Trophoblast cell (in vitro differentiated cells and primary cell): ENCODE measurements around the gene TTC21B.
A peak's percentile ranks its signal among the peaks of the same experiment; 100 is the strongest.

Experiments
- DNase-seq, 2 donors: peaks; one replicate each; pipeline ENCODE4 v3.0.0-alpha.2; 2016
- H2AFZ ChIP-seq: 2 replicates; pipeline ENCODE4 v1.6.1; 2013; ENCODE audit warnings: low read length, moderate library complexity, mild to moderate bottlenecking; ENCODE audit not compliant: insufficient read depth, poor library complexity
- H2AK5ac ChIP-seq: 2 replicates; pipeline ENCODE4 v1.6.1; 2013; ENCODE audit warnings: mild to moderate bottlenecking, low read length
- H2BK120ac ChIP-seq: 2 replicates; pipeline ENCODE4 v1.6.1; 2013; ENCODE audit warnings: low read length, mild to moderate bottlenecking, moderate library complexity; ENCODE audit not compliant: insufficient read depth, poor library complexity
- H2BK12ac ChIP-seq: 2 replicates; pipeline ENCODE4 v1.6.1; 2013; ENCODE audit warnings: mild to moderate bottlenecking, low read length, moderate library complexity
- H2BK5ac ChIP-seq: 2 replicates; pipeline ENCODE4 v1.6.1; 2013; ENCODE audit warnings: low read length, low read depth, moderate library complexity, mild to moderate bottlenecking; ENCODE audit not compliant: poor library complexity
- H3K14ac ChIP-seq: 2 replicates; pipeline ENCODE4 v1.6.1; 2013; ENCODE audit warnings: mild to moderate bottlenecking, low read length
- H3K18ac ChIP-seq: 2 replicates; pipeline ENCODE4 v1.6.1; 2013; ENCODE audit warnings: mild to moderate bottlenecking, low read length
- H3K23ac ChIP-seq: 2 replicates; pipeline ENCODE4 v1.6.1; 2013; ENCODE audit warnings: low read length
- H3K27ac ChIP-seq: 2 replicates; pipeline ENCODE4 v1.5.1; 2013; ENCODE audit warnings: low read depth, mild to moderate bottlenecking, inconsistent platforms, low read length, moderate library complexity
- H3K27me3 ChIP-seq: 2 replicates; pipeline ENCODE4 v1.6.1; 2013; ENCODE audit warnings: inconsistent platforms, mild to moderate bottlenecking, low read length, moderate library complexity; ENCODE audit not compliant: insufficient read depth
- H3K36me3 ChIP-seq, 2 experiments: 1 replicate in 1 of 2; 2 replicates in 1 of 2; pipeline ENCODE4 v1.6.1; 2013; ENCODE audit warnings: low read length in 2 of 2, mild to moderate bottlenecking in 2 of 2, moderate library complexity in 1 of 2; ENCODE audit not compliant: insufficient read depth in 2 of 2, control insufficient read depth in 1 of 2
- H3K4ac ChIP-seq: 2 replicates; pipeline ENCODE4 v1.6.1; 2013; ENCODE audit warnings: low read depth, mild to moderate bottlenecking, low read length, moderate library complexity
- H3K4me1 ChIP-seq, 2 experiments: 1 replicate in 1 of 2; 2 replicates in 1 of 2; pipeline ENCODE4 v1.6.1; 2013; ENCODE audit warnings: low read length in 2 of 2, mild to moderate bottlenecking in 2 of 2, moderate library complexity in 1 of 2; ENCODE audit not compliant: insufficient read depth in 2 of 2, control insufficient read depth in 1 of 2
- H3K4me2 ChIP-seq: 2 replicates; pipeline ENCODE4 v1.6.1; 2013; ENCODE audit warnings: inconsistent platforms, mild to moderate bottlenecking, low read length, moderate library complexity
- H3K4me3 ChIP-seq: 2 replicates; pipeline ENCODE4 v1.5.1; 2013; ENCODE audit warnings: mild to moderate bottlenecking, low read depth, low read length, inconsistent platforms
- H3K79me1 ChIP-seq: one replicate; pipeline ENCODE4 v1.6.1; 2013; ENCODE audit warnings: low read length
- H3K79me2 ChIP-seq: 2 replicates; pipeline ENCODE4 v1.6.1; 2013; ENCODE audit warnings: low read length, mild to moderate bottlenecking; ENCODE audit not compliant: control insufficient read depth, insufficient read depth, poor library complexity
- H3K9ac ChIP-seq: 2 replicates; pipeline ENCODE4 v1.6.1; 2013; ENCODE audit warnings: mild to moderate bottlenecking, low read length
- H3K9me3 ChIP-seq: 2 replicates; pipeline ENCODE4 v1.6.1; 2013; ENCODE audit warnings: low read depth, mild to moderate bottlenecking, control low read depth, inconsistent platforms, low read length; ENCODE audit not compliant: insufficient read depth
- H4K12ac ChIP-seq: 2 replicates; pipeline ENCODE4 v1.6.1; 2013; ENCODE audit warnings: low read depth, mild to moderate bottlenecking, low read length, moderate library complexity
- H4K8ac ChIP-seq: 2 replicates; pipeline ENCODE4 v1.6.1; 2013; ENCODE audit warnings: low read depth, mild to moderate bottlenecking, low read length, moderate library complexity
- H4K91ac ChIP-seq: one replicate; pipeline ENCODE4 v1.6.1; 2013; ENCODE audit warnings: low read depth, mild to moderate bottlenecking, low read length, moderate library complexity
- WGBS: extraction: QIAGEN DNeasy Blood & Tissue Kit; methylation state at CpG from one replicate; pipeline ENCODE4 v1.1.7; 2013; ENCODE audit warnings: missing lambda C conversion rate; ENCODE audit not compliant: insufficient read length, insufficient coverage; ENCODE audit errors: extremely low coverage; 5-methylcytosine and 5-hydroxymethylcytosine counted together

TTC21B gene

DNA sequence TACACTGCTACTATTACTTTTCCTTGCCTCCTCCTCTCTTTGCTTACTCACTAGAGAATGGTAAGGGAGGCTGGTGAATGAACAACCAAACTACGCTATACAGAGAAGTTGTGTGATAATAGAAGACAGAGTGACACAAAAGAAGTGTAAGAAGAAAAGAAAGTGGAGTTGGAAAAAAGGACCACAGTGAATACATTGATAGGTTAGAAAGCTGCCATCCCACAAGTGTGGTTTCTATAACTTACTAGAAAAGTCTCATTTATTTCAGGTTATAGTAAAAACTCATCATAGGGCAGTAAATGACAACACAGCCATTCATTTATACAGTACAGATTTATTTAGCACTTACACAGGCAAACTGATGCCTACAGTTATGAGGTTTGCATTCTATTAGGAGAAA, 77.3 kb downstream of the TTC21B start:
- Histone ChIP-seq H4K12ac (no peak overlapping the region), H3K14ac (no peak overlapping the region), H3K79me2 (no peaks in the 10 kb centered on the region), H2BK12ac (no peak overlapping the region), H2BK120ac (no peak overlapping the region), H3K9me3 (no peaks in the 10 kb centered on the region), H3K4me1 (no peaks in the 10 kb centered on the region), H3K4ac (no peak overlapping the region), H3K27ac (no peak overlapping the region), H3K4me2 (no peak overlapping the region), H3K79me1 (no peaks in the 10 kb centered on the region), H3K18ac (no peak overlapping the region), H3K36me3 (peaks cover 0 to 2% of the 10 kb centered on the region in 2 experiments), H2AK5ac (no peak overlapping the region), H4K8ac (no peak overlapping the region), H2AFZ (no peak overlapping the region), H3K27me3 (no peaks in the 10 kb centered on the region), H3K23ac (no peak overlapping the region), H3K9ac (no peak overlapping the region), H2BK5ac (no peak overlapping the region), H3K4me3 (no peak overlapping the region), H4K91ac (no peak overlapping the region)
- no CpG with 5 or more reads among the region's 1 CpG for WGBS
- DNase-seq: no peak

DNA sequence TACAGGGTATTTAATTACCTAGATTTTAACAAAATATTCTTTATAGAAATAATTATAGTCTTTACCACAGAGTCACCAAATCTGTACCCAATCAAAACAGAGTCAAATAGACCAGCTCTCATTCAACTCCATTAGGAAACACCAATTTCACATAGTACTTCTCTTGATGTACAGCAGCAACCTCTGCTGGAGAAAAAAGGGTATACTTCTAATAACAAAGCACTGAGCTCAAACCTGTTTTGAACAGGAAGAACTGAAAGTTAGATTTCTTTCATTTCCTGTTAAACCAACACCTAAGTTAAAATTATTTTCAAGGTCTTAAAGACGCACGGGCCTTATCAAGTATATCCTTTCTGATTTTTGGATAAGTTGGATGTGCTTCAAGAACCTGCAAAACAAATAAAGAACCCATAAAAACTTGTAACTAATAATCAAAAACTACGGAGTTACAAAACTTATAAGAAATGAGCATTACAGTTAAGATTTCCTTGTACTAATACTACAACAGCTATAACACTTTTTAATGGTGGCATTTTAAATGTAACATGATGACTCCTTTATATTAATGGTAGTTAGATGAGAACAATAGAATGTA, 79.0 kb downstream of the TTC21B start:
- no peaks in the 10 kb centered on the region for H3K79me2 ChIP-seq
- H3K4me1 ChIP-seq: no peaks in the 10 kb centered on the region
- no peak overlapping the region for H4K8ac ChIP-seq
- H3K4me2 ChIP-seq: no peak overlapping the region
- H2BK120ac ChIP-seq: no peak overlapping the region
- no peaks in the 10 kb centered on the region for H3K79me1 ChIP-seq
- H3K9me3 ChIP-seq: no peaks in the 10 kb centered on the region
- no peak overlapping the region for H2AK5ac ChIP-seq
- no peak overlapping the region for H3K23ac ChIP-seq
- H3K4ac ChIP-seq: no peak overlapping the region
- no peak overlapping the region for H4K91ac ChIP-seq
- no peak overlapping the region for H2AFZ ChIP-seq
- H3K14ac ChIP-seq: no peak overlapping the region
- H2BK5ac ChIP-seq: no peak overlapping the region
- H3K27ac ChIP-seq: no peak overlapping the region
- no peak overlapping the region for H2BK12ac ChIP-seq
- WGBS: no CpG with 5 or more reads among the region's 3 CpGs
- no peaks in the 10 kb centered on the region for H3K36me3 ChIP-seq
- no peak overlapping the region for H3K4me3 ChIP-seq
- H3K18ac ChIP-seq: no peak overlapping the region
- DNase-seq: peak; percentile 9 to 80
- H3K9ac ChIP-seq: no peak overlapping the region
- H4K12ac ChIP-seq: no peak overlapping the region
- no peaks in the 10 kb centered on the region for H3K27me3 ChIP-seq

DNA sequence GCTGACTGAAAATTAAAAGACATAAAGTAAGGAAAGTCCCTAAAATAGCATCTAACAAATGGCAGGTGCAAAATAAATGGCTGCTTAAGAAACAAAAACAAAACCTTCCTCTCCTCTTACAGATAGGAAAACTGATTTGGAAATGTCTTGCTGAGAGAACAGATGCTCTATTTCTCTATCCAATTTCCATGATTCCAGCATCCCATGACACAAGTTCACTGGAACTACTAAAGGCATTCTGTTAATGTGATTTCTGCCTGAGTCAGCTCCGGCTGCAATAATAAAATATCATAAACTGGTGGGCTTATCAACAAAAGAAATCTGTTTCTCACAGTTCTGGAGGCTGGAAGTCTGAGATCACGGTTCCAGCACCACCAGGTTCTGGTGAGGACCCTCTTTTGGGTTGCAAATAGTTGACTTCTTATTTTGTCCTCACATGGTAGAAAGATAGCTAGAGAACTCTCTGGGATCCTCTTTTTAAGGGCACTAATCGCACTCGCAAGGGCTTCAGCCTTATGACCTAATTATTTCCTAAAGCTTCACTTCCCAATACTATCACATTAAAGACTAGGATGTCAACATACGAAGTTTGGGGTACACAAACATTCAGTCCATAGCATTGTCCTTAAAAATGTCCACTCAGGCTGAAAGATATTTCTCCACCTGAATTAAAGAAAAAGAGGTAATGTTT, 81.3 kb downstream of the TTC21B start:
- Histone ChIP-seq H3K79me2 (no peaks in the 10 kb centered on the region), H3K4me2 (no peak overlapping the region)
- WGBS: no CpG with 5 or more reads among the region's 5 CpGs

DNA sequence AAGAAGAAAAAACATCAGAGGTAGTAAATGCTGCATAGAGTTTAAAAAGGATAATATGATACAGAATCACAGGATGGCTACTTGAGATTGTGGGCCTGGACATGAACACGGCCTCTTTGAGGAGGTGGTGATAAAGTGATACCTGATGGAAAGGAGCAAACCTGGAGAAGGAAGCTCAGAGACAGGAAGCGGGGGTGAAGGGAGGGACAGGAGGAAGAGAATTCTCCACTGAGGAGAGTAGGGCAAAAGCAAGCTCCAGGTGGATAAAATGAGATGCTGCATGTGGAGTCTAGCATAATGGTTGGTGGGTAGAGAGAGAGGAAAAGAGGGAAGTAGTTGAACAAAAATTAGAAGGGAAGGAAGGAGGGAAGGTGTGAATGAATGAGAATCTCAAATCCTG, 82.6 kb downstream of the TTC21B start:
- no peak overlapping the region for H4K91ac ChIP-seq
- no peak overlapping the region for H4K8ac ChIP-seq
- H2BK12ac ChIP-seq: no peak overlapping the region
- H3K4ac ChIP-seq: no peak overlapping the region
- H2BK120ac ChIP-seq: no peak overlapping the region
- H3K4me1 ChIP-seq: no peaks in the 10 kb centered on the region
- no peak overlapping the region for H3K14ac ChIP-seq
- no peaks in the 10 kb centered on the region for H3K36me3 ChIP-seq
- no peak overlapping the region for H3K23ac ChIP-seq
- H3K9me3 ChIP-seq: no peaks in the 10 kb centered on the region
- H2AFZ ChIP-seq: no peak overlapping the region
- H3K27me3 ChIP-seq: no peaks in the 10 kb centered on the region
- H3K27ac ChIP-seq: no peak overlapping the region
- no peak for DNase-seq
- H3K4me3 ChIP-seq: no peak overlapping the region
- H2BK5ac ChIP-seq: no peak overlapping the region
- H3K18ac ChIP-seq: no peak overlapping the region
- no peak overlapping the region for H3K4me2 ChIP-seq
- no CpG with 5 or more reads among the region's 2 CpGs for WGBS
- no peaks in the 10 kb centered on the region for H3K79me2 ChIP-seq
- H3K79me1 ChIP-seq: no peaks in the 10 kb centered on the region
- H3K9ac ChIP-seq: no peak overlapping the region
- H2AK5ac ChIP-seq: no peak overlapping the region
- no peak overlapping the region for H4K12ac ChIP-seq

More for the DNA sequence above, 81.3 kb downstream of the TTC21B start:
- H3K4me3 ChIP-seq: no peak overlapping the region
- H4K8ac ChIP-seq: no peak overlapping the region
- no peaks in the 10 kb centered on the region for H3K4me1 ChIP-seq
- no peaks in the 10 kb centered on the region for H3K27me3 ChIP-seq
- H3K9ac ChIP-seq: no peak overlapping the region
- H3K36me3 ChIP-seq: no peaks in the 10 kb centered on the region
- no peak overlapping the region for H3K27ac ChIP-seq
- no peak overlapping the region for H4K91ac ChIP-seq
- no peaks in the 10 kb centered on the region for H3K79me1 ChIP-seq
- no peak overlapping the region for H3K14ac ChIP-seq
- no peak overlapping the region for H2BK12ac ChIP-seq
- H2BK5ac ChIP-seq: no peak overlapping the region
- H3K18ac ChIP-seq: no peak overlapping the region
- H3K9me3 ChIP-seq: no peaks in the 10 kb centered on the region
- H3K23ac ChIP-seq: no peak overlapping the region
- no peak overlapping the region for H3K4ac ChIP-seq
- H4K12ac ChIP-seq: no peak overlapping the region
- no peak for DNase-seq
- no peak overlapping the region for H2AFZ ChIP-seq
- no peak overlapping the region for H2BK120ac ChIP-seq
- H2AK5ac ChIP-seq: no peak overlapping the region
